Mucosa of descending colon (tissue), 3 donors: ENCODE results near the gene CCS. TPM values are rescaled to one million over a fixed set of nuclear protein-coding genes. Genes with fewer than 3 reads are reported as not detected.
A peak's percentile ranks its signal among the peaks of the same experiment; 100 is the strongest.

Experiments used
- ATAC-seq: fragments of 200-7000 bp; cut with Tn5 transposase; one replicate; pipeline ENCODE4 v1.9.1; 2020; ENCODE audit warnings: mild to moderate bottlenecking, moderate library complexity
- DNase-seq, 3 donors: peaks; one replicate each; pipeline ENCODE4 v3.0.0-alpha.2; 2020
- H3K36me3 ChIP-seq: fragments of 200-600 bp; one replicate; pipeline ENCODE4 v1.8.0; 2021; ENCODE audit warnings: low read depth, mild to moderate bottlenecking
- H3K4me1 ChIP-seq: fragments of 200-600 bp; one replicate; pipeline ENCODE4 v1.8.0; 2021; ENCODE audit warnings: low read depth, mild to moderate bottlenecking
- H3K4me3 ChIP-seq: fragments of 200-600 bp; one replicate; pipeline ENCODE4 v1.8.0; 2021; ENCODE audit warnings: mild to moderate bottlenecking
- H3K9me3 ChIP-seq: fragments of 200-600 bp; one replicate; pipeline ENCODE4 v1.8.0; 2021; ENCODE audit warnings: mild to moderate bottlenecking
- intact Hi-C, 2 donors: fragments of 100-400 bp; cut with DNase I in 1 of 2; cut with micrococcal nuclease in 1 of 2; formaldehyde crosslinking; loops; one replicate each; pipeline versions ENCODE4 v1.11.0 to v1.11.1; 2022; cut with DNase I, micrococcal nuclease
- total RNA-seq, 3 donors: library from RNA; stranded (reverse); fragmentation: NEBNext Ultra II Directional in 2 of 3; extraction: Animal tissue kit (Norgen Biotek cat#: 25700) in 2 of 3; gene quantifications; one replicate each; pipeline versions ENCODE4 v1.2.1 to v1.2.4, GENCODE V29; 2021 to 2023
- TF ChIP-seq, protein P1 (sequence below): fragments of 200-600 bp; IDR thresholded peaks from one replicate; pipeline ENCODE4 v1.8.0; 2022; ENCODE audit warnings: antibody characterized with exemption, mild to moderate bottlenecking
- donor health status: DM: no; HTN: no; CAD: no; lungs with moderate emphysema.
- donor health status: DM: no; HTN: no; CAD: no.
- donor health status: DM: no; HTN: yes; CAD: no.

Gene CCS
- total RNA-seq, 3 donors from 2014 or later = 34.9 to 50.7 (median 42.2) TPM

DNA sequence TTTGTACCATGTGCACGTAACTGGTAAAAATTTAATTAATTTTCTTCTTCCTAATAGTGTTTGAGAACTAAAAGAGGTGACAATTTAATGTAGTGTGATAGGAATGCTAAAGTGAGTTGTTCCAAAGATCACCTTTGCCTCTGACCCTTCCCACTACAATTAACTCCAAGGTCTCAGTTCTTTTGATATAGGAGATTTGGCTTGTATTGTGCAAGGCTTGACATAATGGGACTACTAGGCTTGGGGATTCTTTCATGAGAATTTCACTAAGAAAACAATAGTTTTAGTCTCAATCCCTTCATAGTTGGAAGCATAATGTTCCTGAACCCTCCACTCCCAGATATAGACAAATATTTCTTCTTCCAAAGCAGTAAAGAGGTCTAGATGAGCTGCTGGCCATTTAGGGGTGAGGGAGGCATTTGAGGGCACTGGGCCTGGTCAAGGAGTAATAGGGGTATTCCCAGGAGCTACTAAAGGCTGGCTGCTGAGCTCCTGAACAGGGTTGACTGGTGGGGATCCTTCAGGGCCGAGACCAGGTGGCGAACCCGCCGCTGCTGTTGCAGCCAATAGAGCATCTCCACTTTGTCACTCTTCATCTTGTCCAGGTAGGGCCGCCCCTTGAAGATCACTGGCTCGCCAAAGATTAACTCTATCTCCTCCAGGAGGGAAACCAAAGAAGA is 2.8 kb upstream of the CCS start:
- intact Hi-C loops = no loop called here
- TF ChIP-seq, protein P1, sequence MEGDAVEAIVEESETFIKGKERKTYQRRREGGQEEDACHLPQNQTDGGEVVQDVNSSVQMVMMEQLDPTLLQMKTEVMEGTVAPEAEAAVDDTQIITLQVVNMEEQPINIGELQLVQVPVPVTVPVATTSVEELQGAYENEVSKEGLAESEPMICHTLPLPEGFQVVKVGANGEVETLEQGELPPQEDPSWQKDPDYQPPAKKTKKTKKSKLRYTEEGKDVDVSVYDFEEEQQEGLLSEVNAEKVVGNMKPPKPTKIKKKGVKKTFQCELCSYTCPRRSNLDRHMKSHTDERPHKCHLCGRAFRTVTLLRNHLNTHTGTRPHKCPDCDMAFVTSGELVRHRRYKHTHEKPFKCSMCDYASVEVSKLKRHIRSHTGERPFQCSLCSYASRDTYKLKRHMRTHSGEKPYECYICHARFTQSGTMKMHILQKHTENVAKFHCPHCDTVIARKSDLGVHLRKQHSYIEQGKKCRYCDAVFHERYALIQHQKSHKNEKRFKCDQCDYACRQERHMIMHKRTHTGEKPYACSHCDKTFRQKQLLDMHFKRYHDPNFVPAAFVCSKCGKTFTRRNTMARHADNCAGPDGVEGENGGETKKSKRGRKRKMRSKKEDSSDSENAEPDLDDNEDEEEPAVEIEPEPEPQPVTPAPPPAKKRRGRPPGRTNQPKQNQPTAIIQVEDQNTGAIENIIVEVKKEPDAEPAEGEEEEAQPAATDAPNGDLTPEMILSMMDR = no peak
- Histone ChIP-seq H3K36me3 (no peaks in the 10 kb centered on the region), H3K4me1 (peaks cover 15% of the 10 kb centered on the region), H3K4me3 (no peak overlapping the region), H3K9me3 (no peaks in the 10 kb centered on the region)
- no peak for ATAC-seq
- DNase-seq = no peak

DNA sequence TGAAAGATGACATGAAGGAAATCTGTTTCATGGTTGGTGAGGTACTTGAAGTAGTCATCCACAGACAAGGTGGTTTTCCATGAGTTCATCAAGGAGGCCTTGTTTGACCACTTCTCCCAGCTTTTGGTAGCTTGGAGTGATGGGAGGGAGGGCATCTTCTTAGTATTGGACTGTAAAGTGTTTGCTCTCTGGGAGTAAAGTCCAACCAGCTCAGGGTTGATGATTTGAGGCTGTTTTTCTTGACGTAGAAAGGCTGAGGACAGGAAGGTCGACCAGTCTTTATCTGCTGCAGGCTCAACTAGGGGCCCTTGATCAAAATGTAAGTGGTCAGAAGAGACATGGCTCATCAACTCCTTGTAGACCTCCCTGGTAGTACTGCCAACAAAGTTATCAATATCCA is 1.8 kb upstream of the CCS start:
- Histone ChIP-seq H3K4me1 (peaks cover 18% of the 10 kb centered on the region), H3K4me3 (no peak overlapping the region), H3K9me3 (no peaks in the 10 kb centered on the region), H3K36me3 (no peaks in the 10 kb centered on the region)
- DNase-seq (no peak), ATAC-seq (no peak)
- TF ChIP-seq, protein P1 = no peak
- intact Hi-C loops = no loop called here

DNA sequence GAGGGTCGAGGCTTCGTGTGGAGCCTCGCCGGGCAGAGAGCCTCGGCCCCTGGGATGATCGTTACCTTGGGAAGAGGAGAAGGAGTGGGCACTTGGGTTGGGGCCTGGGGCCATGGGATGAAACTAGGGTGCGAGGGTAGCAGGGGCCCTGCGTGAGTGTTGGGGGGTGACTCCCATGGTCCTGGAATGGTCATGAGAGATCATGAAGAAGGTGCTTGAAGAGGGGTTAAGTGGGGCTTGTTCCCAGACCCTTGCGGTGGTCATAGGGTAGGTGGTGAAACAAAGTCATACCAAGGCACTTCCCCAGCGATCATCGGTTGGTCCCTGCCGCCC is 284 bp downstream of the CCS start:
- H3K9me3 ChIP-seq = no peaks in the 10 kb centered on the region
- ATAC-seq (peak; percentile 18), DNase-seq (peak in 1 of 3 donors; percentile 19)
- peaks cover 24% of the 10 kb centered on the region for H3K4me1 ChIP-seq
- H3K36me3 ChIP-seq = no peaks in the 10 kb centered on the region
- intact Hi-C loops = no loop called here
- H3K4me3 ChIP-seq = peak overlapping the region; percentile 7
- TF ChIP-seq, protein P1 = no peak

DNA sequence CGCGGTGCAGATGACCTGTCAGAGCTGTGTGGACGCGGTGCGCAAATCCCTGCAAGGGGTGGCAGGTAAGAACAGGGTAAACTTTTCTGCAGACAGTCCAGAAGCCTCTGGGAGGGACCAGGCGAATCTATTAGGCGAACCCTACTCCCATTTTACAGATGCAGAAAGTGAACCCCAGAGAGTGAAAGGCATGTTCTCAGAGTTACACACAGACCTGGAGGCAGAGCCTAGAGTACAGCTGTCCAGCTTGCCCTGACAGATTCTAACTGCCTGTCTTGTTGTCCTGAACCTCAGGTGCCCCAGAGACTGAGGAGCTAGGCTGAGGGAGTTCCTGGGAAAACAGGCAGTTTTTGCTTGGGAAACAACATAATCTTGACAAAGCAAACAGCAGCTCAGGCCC is 665 bp downstream of the CCS start:
- DNase-seq (no peak), ATAC-seq (no peak)
- TF ChIP-seq, protein P1 = no peak
- no peaks in the 10 kb centered on the region for H3K36me3 ChIP-seq
- peaks cover 24% of the 10 kb centered on the region for H3K4me1 ChIP-seq
- intact Hi-C loops = no loop called here
- no peaks in the 10 kb centered on the region for H3K9me3 ChIP-seq
- peak overlapping the region; percentile 7 for H3K4me3 ChIP-seq

DNA sequence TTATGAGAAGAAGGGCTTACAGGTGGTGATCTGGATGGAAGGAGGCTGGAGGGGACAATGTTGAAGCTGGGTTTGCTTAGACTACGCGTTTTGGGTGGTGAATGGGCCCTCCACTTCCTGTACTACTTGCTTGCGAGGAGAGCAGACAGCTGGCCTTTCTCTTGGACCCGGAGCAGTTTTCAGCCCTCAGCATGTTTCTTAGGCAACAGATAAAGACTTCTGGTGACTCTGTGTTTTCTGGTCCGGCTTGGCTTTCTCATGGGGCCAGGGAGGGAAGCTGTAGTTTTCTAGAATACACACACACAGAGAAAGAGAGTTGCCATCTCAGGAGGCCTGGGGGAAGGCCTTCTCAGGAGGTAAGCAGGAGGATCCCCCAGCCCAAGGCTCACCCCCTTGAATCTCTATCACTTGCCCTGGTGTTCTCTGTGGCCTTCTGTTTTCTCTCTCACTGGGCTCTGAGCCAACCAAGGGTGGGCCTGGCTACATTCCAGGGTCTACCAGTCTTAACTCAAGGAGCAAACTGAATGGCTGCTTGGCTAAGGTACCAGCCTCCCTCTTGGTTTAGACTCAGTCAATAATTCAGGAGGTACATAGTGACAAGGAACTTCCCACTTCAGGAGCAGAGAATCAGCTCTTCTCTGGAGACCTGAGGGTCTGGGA is 2.4 kb downstream of the CCS start:
- H3K36me3 ChIP-seq = no peaks in the 10 kb centered on the region
- ATAC-seq = no peak
- TF ChIP-seq, protein P1 = no peak
- no peaks in the 10 kb centered on the region for H3K9me3 ChIP-seq
- H3K4me1 ChIP-seq = peaks cover 24% of the 10 kb centered on the region
- H3K4me3 ChIP-seq = no peak overlapping the region
- peak in 1 of 3 donors; percentile 25 for DNase-seq
- intact Hi-C loops = no loop called here
